HCT116 (cell line): ENCODE measurements around the gene NXPE4. TPM values are rescaled to one million over a fixed set of nuclear protein-coding genes. Genes with fewer than 3 reads are reported as not detected.
"Not testable (repeated sequence)": the region's sequence is repeated elsewhere in the genome, so short reads cannot be mapped to it uniquely, and the experiment has no call there.

Source experiments
- ATAC-seq: fragments of 200-7000 bp; cut with Tn5 transposase; 2 replicates; pipeline ENCODE4 v1.9.1; 2020; ENCODE audit warnings: mild to moderate bottlenecking, moderate library complexity
- BruUV-seq: library from RNA; stranded (reverse); fragments of 400-500 nt; replicated peaks from 2 replicates; lab custom pipeline; 2021; lab: Mats Ljungman, UMichigan
- CTCF ChIA-PET: fragments of 300-600 bp; sonication (Branson Sonifier 250); formaldehyde crosslinking; loops from one replicate; lab custom pipeline; 2021; ENCODE audit warnings: antibody characterized with exemption; lab: Charles Lee
- POLR2A ChIA-PET: fragments of 300-600, 350-600 bp; sonication (Branson Sonifier 250); formaldehyde crosslinking; loops from one replicate; lab custom pipeline; 2021; ENCODE audit warnings: antibody characterized with exemption; lab: Charles Lee
- RAD21 ChIA-PET, 2 experiments: fragments of 300-600 bp; sonication (Branson Sonifier 250); formaldehyde crosslinking; loops; one replicate each; lab custom pipeline; 2023; ENCODE audit warnings: low total read pairs in 2 of 2; ENCODE audit not compliant: uncharacterized antibody in 2 of 2, unreplicated experiment in 2 of 2, low non-redundant PET in 1 of 2; lab: Charles Lee
- DNase-seq: peaks from one replicate; pipeline ENCODE4 v3.0.0-alpha.2; 2010; ENCODE audit warnings: low read depth, low spot score
- H2AFZ ChIP-seq: fragments of 200-600 bp; shearing (Covaris generic), sonication (generic); 2 replicates; pipeline ENCODE4 v1.6.1; 2017; ENCODE audit warnings: low read depth, mixed run types, mixed read lengths, antibody characterized with exemption, low read length; ENCODE audit not compliant: poor library complexity, severe bottlenecking
- H3K27ac ChIP-seq: 2 replicates; pipeline ENCODE4 v1.5.1; 2012; ENCODE audit warnings: low read depth, low read length
- H3K27me3 ChIP-seq: fragments of 200-600 bp; sonication (generic); 2 replicates; pipeline ENCODE4 v1.6.1; 2016; ENCODE audit warnings: mixed run types, low read length, mixed read lengths; ENCODE audit not compliant: insufficient read depth
- H3K36me3 ChIP-seq, 2 experiments: fragments of 200-500 bp in 1 of 2; fragments of 200-600 bp in 1 of 2; sonication (Bioruptor generic) in 1 of 2; sonication (generic) in 1 of 2; 2 replicates each; pipeline versions ENCODE4 v1.5.1 to v1.6.1; 2014 to 2016; ENCODE audit warnings: low read length in 2 of 2, inconsistent platforms in 1 of 2, mixed read lengths in 1 of 2, mixed run types in 1 of 2; ENCODE audit not compliant: insufficient read depth in 2 of 2, control insufficient read depth in 1 of 2
- H3K4me1 ChIP-seq, 2 experiments: fragments of 200-600 bp in 1 of 2; sonication (generic) in 1 of 2; 2 replicates each; pipeline versions ENCODE4 v1.5.1 to v1.6.1; 2012 to 2017; ENCODE audit warnings: low read length in 2 of 2, inconsistent platforms in 1 of 2, mild to moderate bottlenecking in 1 of 2, mixed read lengths in 1 of 2, mixed run types in 1 of 2, moderate library complexity in 1 of 2; ENCODE audit not compliant: insufficient read depth in 2 of 2, control insufficient read depth in 1 of 2
- H3K4me2 ChIP-seq: fragments of 200-600 bp; sonication (generic); 2 replicates; pipeline ENCODE4 v1.6.1; 2017; ENCODE audit warnings: mixed run types, low read length, mixed read lengths
- H3K4me3 ChIP-seq, 2 experiments: fragments of 200-600 bp in 1 of 2; sonication (generic) in 1 of 2; replicated peaks in 1 of 2; 2 replicates each; pipeline ENCODE4 v1.5.1; 2011 to 2016; ENCODE audit warnings: low read length in 2 of 2, control low read depth in 1 of 2, low read depth in 1 of 2, mild to moderate bottlenecking in 1 of 2, mixed read lengths in 1 of 2, mixed run types in 1 of 2
- H3K79me2 ChIP-seq: fragments of 200-600 bp; sonication (generic); 2 replicates; pipeline ENCODE4 v1.6.1; 2017; ENCODE audit warnings: mild to moderate bottlenecking, mixed run types, low read length, moderate library complexity, mixed read lengths; ENCODE audit not compliant: insufficient read depth
- H3K9ac ChIP-seq: fragments of 200-600 bp; sonication (generic); 2 replicates; pipeline ENCODE4 v1.6.1; 2016; ENCODE audit warnings: low read length, mixed read lengths
- H3K9me2 ChIP-seq: fragments of 200-600 bp; sonication (generic), shearing (Covaris generic); 2 replicates; pipeline ENCODE4 v1.6.1; 2017; ENCODE audit warnings: mixed run types, mild to moderate bottlenecking, moderate library complexity; ENCODE audit not compliant: insufficient read depth
- H3K9me3 ChIP-seq, 2 experiments: fragments of 200-500 bp in 1 of 2; fragments of 200-600 bp in 1 of 2; sonication (Bioruptor generic) in 1 of 2; sonication (generic) in 1 of 2; 2 replicates each; pipeline ENCODE4 v1.6.1; 2014 to 2017; ENCODE audit warnings: low read length in 2 of 2, mixed read lengths in 2 of 2, inconsistent platforms in 1 of 2, low read depth in 1 of 2, mild to moderate bottlenecking in 1 of 2, mixed run types in 1 of 2, moderate library complexity in 1 of 2; ENCODE audit not compliant: control insufficient read depth in 1 of 2, insufficient read depth in 1 of 2
- H4K20me1 ChIP-seq: fragments of 200-600 bp; sonication (generic), shearing (Covaris generic); 2 replicates; pipeline ENCODE4 v1.6.1; 2017; ENCODE audit warnings: mixed run types, mild to moderate bottlenecking, moderate library complexity; ENCODE audit not compliant: insufficient read depth
- ELF1 ChIP-seq: IDR thresholded peaks from 2 replicates; pipeline ENCODE4 v1.6.1; 2012; ENCODE audit warnings: low read depth, borderline replicate concordance
- EZH2 ChIP-seq: fragments of 200-600 bp; sonication (generic); IDR thresholded peaks from 2 replicates; pipeline ENCODE4 v1.6.1; 2017; ENCODE audit warnings: antibody characterized with exemption, mixed run types
- EZH2phosphoT487 ChIP-seq: fragments of 200-600 bp; IDR thresholded peaks from 2 replicates; pipeline ENCODE4 v1.6.1; 2018; ENCODE audit warnings: antibody characterized with exemption, borderline replicate concordance
- FOSL1 ChIP-seq: IDR thresholded peaks from 2 replicates; pipeline ENCODE4 v1.6.1; 2012; ENCODE audit warnings: low read depth
- JUND ChIP-seq: IDR thresholded peaks from 2 replicates; pipeline ENCODE4 v1.6.1; 2012
- MAX ChIP-seq: IDR thresholded peaks from 2 replicates; pipeline ENCODE4 v1.6.1; 2012
- POLR2A ChIP-seq: IDR thresholded peaks from 2 replicates; pipeline ENCODE4 v1.7.0; 2011; ENCODE audit warnings: borderline replicate concordance; ENCODE audit not compliant: insufficient read depth, insufficient read length; ENCODE audit errors: extremely low read depth
- POLR2AphosphoS5 ChIP-seq: IDR thresholded peaks from 2 replicates; pipeline ENCODE4 v1.6.1; 2011; ENCODE audit warnings: mild to moderate bottlenecking, low read depth, low read length, moderate library complexity
- RAD21 ChIP-seq: IDR thresholded peaks from 2 replicates; pipeline ENCODE4 v1.6.1; 2012; ENCODE audit warnings: low read depth, mild to moderate bottlenecking
- REST ChIP-seq: IDR thresholded peaks from 2 replicates; pipeline ENCODE4 v1.6.1; 2012; ENCODE audit warnings: low read depth
- SIN3A ChIP-seq: IDR thresholded peaks from 2 replicates; pipeline ENCODE4 v1.6.1; 2012; ENCODE audit warnings: low read depth
- TCF7L2 ChIP-seq: IDR thresholded peaks from 2 replicates; pipeline ENCODE4 v1.7.0; 2011; ENCODE audit warnings: borderline replicate concordance, inconsistent platforms; ENCODE audit not compliant: insufficient read depth, insufficient read length; ENCODE audit errors: extremely low read depth
- ZFX ChIP-seq: fragments of 450-650 bp; IDR thresholded peaks from 2 replicates; pipeline ENCODE4 v1.6.1; 2017
- ZNF274 ChIP-seq: fragments of 200-500 bp; sonication (Bioruptor generic); IDR thresholded peaks from 2 replicates; pipeline ENCODE4 v1.6.1; 2014; ENCODE audit warnings: mild to moderate bottlenecking, low read depth, low read length, inconsistent platforms
- intact Hi-C: fragments of 100-400 bp; cut with micrococcal nuclease; formaldehyde crosslinking; loops from 2 replicates; pipeline ENCODE4 v1.10.0; 2022
- total RNA-seq: library from RNA; stranded (reverse); gene quantifications from one replicate; pipeline ENCODE4 v1.2.1, GENCODE V29; 2021; ENCODE audit not compliant: unreplicated experiment
- TF ChIP-seq, protein P1 (sequence below): IDR thresholded peaks from 2 replicates; pipeline ENCODE4 v1.6.1; 2011; ENCODE audit warnings: mild to moderate bottlenecking, low read length, moderate library complexity; ENCODE audit not compliant: insufficient replicate concordance; ENCODE audit errors: extremely low read depth

Gene NXPE4
- total RNA-seq, 1 experiment from 2014 or later = not detected

DNA sequence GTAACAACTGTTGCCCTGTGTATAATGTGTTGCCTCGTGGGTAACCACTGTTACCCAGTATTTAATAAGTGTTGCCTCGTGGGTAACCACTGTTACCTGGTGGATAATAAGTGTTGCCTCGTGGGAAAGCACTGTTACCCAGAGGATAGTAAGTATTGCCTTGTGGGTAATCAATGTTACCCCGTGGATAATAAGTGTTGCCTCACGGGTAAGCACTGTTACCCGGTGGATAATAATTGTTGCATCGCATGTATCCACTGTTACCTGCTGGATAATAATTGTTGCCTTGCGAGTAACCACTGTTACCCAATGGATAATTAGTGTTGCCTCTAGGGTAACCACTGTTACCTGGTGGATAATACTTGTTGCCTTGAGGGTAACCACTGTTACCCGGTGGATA lies 17.1 kb upstream of the NXPE4 start:
- no peak overlapping the region for H3K9ac ChIP-seq
- no peak overlapping the region for H3K4me2 ChIP-seq
- no peaks in the 10 kb centered on the region for H3K4me1 ChIP-seq
- no peaks in the 10 kb centered on the region for H3K9me2 ChIP-seq
- H3K79me2 ChIP-seq = no peaks in the 10 kb centered on the region
- ATAC-seq = no peak
- TF ChIP-seq RAD21 (no peak), ZNF274 (no peak), EZH2 (no peak), JUND (no peak), REST (no peak), EZH2phosphoT487 (no peak), FOSL1 (no peak), ELF1 (no peak), POLR2A (no peak), MAX (no peak), POLR2AphosphoS5 (no peak), SIN3A (no peak), TCF7L2 (no peak), ZFX (no peak)
- TF ChIP-seq, protein P1, sequence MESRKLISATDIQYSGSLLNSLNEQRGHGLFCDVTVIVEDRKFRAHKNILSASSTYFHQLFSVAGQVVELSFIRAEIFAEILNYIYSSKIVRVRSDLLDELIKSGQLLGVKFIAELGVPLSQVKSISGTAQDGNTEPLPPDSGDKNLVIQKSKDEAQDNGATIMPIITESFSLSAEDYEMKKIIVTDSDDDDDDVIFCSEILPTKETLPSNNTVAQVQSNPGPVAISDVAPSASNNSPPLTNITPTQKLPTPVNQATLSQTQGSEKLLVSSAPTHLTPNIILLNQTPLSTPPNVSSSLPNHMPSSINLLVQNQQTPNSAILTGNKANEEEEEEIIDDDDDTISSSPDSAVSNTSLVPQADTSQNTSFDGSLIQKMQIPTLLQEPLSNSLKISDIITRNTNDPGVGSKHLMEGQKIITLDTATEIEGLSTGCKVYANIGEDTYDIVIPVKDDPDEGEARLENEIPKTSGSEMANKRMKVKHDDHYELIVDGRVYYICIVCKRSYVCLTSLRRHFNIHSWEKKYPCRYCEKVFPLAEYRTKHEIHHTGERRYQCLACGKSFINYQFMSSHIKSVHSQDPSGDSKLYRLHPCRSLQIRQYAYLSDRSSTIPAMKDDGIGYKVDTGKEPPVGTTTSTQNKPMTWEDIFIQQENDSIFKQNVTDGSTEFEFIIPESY = no peak
- TF ChIP-seq, all 23 proteins: peak for 0
- ChIA-PET POLR2A (no interaction called here), CTCF (no interaction called here), RAD21 (no interaction called here)
- no peaks in the 10 kb centered on the region for H3K27me3 ChIP-seq
- H4K20me1 ChIP-seq = no peaks in the 10 kb centered on the region
- no peak overlapping the region for H2AFZ ChIP-seq
- H3K27ac ChIP-seq = no peak overlapping the region
- H3K36me3 ChIP-seq = no peaks in the 10 kb centered on the region
- no TSS peak for BruUV-seq
- intact Hi-C loops = no loop called here
- no peak for DNase-seq
- H3K9me3 ChIP-seq = peaks cover 9 to 15% of the 10 kb centered on the region in 2 experiments; a peak in 2 of 4 replicates
- no peak overlapping the region for H3K4me3 ChIP-seq

GRCh38 chr11:114612199-114612598 lies 16.6 kb upstream of the NXPE4 start:
- H3K9me2 ChIP-seq, H3K9ac ChIP-seq, RAD21 ChIA-PET, H3K4me2 ChIP-seq, intact Hi-C loops, H3K27me3 ChIP-seq, H4K20me1 ChIP-seq, H3K27ac ChIP-seq, ATAC-seq, H3K36me3 ChIP-seq, H3K4me3 ChIP-seq, BruUV-seq, H3K4me1 ChIP-seq, DNase-seq, H3K79me2 ChIP-seq, CTCF ChIA-PET, POLR2A ChIA-PET, H2AFZ ChIP-seq: not testable (repeated sequence)
- H3K9me3 ChIP-seq = peaks cover 8 to 13% of the 10 kb centered on the region in 2 experiments; a peak in 2 of 4 replicates
